ENCODE measurements around the gene SREBF2. TPM values are rescaled to one million over a fixed set of nuclear protein-coding genes. Genes with fewer than 3 reads are reported as not detected.

SREBF2 gene
- total and polyA plus RNA-seq, 2 donors (not counting 3 experiments of a cell fraction or from before 2014, with no cell fraction given): 101 to 136 TPM

GRCh38 chr22:41922328-41922727, 89.4 kb downstream of the SREBF2 start:
- ChIA-PET POLR2A (no interaction called here), CTCF (no interaction called here)
- no peak overlapping the region for H3K4me3 ChIP-seq (replicated peaks in 1 of 3; ENCODE audit: insufficient read depth in 1 of 3, low read depth in 1 of 3, low read length in 3 of 3)
- no peaks in the 10 kb centered on the region for H3K36me3 ChIP-seq (ENCODE audit: control insufficient read depth in 2 of 2, extremely low read depth in 1 of 2, insufficient read depth in 2 of 2, low read length in 2 of 2)
- no peak overlapping the region for H3K9ac ChIP-seq (replicated peaks; ENCODE audit: extremely low read depth, insufficient read depth, low read length)
- no peak for FAIRE-seq
- H3K4me1 ChIP-seq (ENCODE audit: control insufficient read depth, extremely low read depth, insufficient read depth, low read length): peaks cover 14% of the 10 kb centered on the region
- no peak overlapping the region for H3K4me2 ChIP-seq (ENCODE audit: insufficient read depth, low read length)
- BruUV-seq (replicated peaks): no TSS peak
- DNase-seq (ENCODE audit: low read depth, low spot score): no peak
- intact Hi-C loops (cut with micrococcal nuclease): no loop called here
- no peaks in the 10 kb centered on the region for H3K9me3 ChIP-seq (replicated peaks; ENCODE audit: control insufficient read depth, insufficient read depth, low read length)
- no peaks in the 10 kb centered on the region for H3K9me1 ChIP-seq (replicated peaks; ENCODE audit: control insufficient read depth, extremely low read depth, insufficient read depth, low read length)
- dilution Hi-C loops (cut with MboI; ENCODE audit: extremely low pct_ligation_motif_present, low sequenced_read_pairs): no loop called here
- no peaks in the 10 kb centered on the region for H4K20me1 ChIP-seq (replicated peaks; ENCODE audit: control insufficient read depth, extremely low read depth, insufficient read depth, low read length)
- H3K79me2 ChIP-seq (ENCODE audit: control insufficient read depth, insufficient read depth, low read length): no peaks in the 10 kb centered on the region
- no peak overlapping the region for H2AFZ ChIP-seq (ENCODE audit: low read depth, low read length)
- no peak for TF ChIP-seq JUN (IDR thresholded peaks at IDR 0.05; ENCODE audit: borderline replicate concordance, insufficient read depth, insufficient read length, low read depth)
- no peak for TF ChIP-seq MYC (IDR thresholded peaks at IDR 0.05; ENCODE audit: low read depth, low read length)
- TF ChIP-seq GATA2 (IDR thresholded peaks at IDR 0.05; ENCODE audit: insufficient read depth, insufficient read length, low read depth, low read length): no peak
- TF ChIP-seq POLR2A (IDR thresholded peaks at IDR 0.05; ENCODE audit: low read depth, low read length): no peak
- no peak for TF ChIP-seq MAX (IDR thresholded peaks at IDR 0.05; ENCODE audit: insufficient read depth, insufficient read length)
- no peak for TF ChIP-seq EZH2 (IDR thresholded peaks at IDR 0.05; ENCODE audit: borderline replicate concordance, low read depth, low read length, severe bottlenecking)
- TF ChIP-seq CTCF (IDR thresholded peaks at IDR 0.05; ENCODE audit: extremely low read depth in 1 of 2, insufficient read depth in 1 of 2, low read depth in 1 of 2, low read length in 2 of 2): no peak
- no peak for TF ChIP-seq POLR2AphosphoS5 (IDR thresholded peaks at IDR 0.05; ENCODE audit: insufficient read depth, low read depth, low read length)
- no peak for TF ChIP-seq FOS (IDR thresholded peaks at IDR 0.05; ENCODE audit: borderline replicate concordance, insufficient read depth, low read length)
- H3K27me3 ChIP-seq (ENCODE audit: control insufficient read depth in 2 of 2, insufficient read depth in 2 of 2, low read length in 2 of 2): peaks cover 11 to 14% of the 10 kb centered on the region in 2 experiments
- H3K27ac ChIP-seq (ENCODE audit: insufficient read depth, low read depth, low read length): no peak overlapping the region

All from endothelial cell of umbilical vein (primary cell).